Measurements from ENCODE around the gene CCDC71.
A peak's percentile ranks its signal among the peaks of the same experiment; 100 is the strongest.

CCDC71 gene

GRCh38 chr3:49132437-49133225, 33.5 kb downstream of the CCDC71 start, which contains the start of gene LAMB2:
LAMB2 (minus strand) TSS chr3:49133050; CDS start chr3:49132867, 183 bp downstream.
- DNase-seq (ENCODE audit: low read depth, low spot score), result no peak
- H3K27ac ChIP-seq, result peak within 1 kb of the TSS; percentile 72

GRCh38 chr3:49132073-49132436, 34.1 kb downstream of the CCDC71 start:
- peak overlapping the region; percentile 72 for H3K27ac ChIP-seq

DNA sequence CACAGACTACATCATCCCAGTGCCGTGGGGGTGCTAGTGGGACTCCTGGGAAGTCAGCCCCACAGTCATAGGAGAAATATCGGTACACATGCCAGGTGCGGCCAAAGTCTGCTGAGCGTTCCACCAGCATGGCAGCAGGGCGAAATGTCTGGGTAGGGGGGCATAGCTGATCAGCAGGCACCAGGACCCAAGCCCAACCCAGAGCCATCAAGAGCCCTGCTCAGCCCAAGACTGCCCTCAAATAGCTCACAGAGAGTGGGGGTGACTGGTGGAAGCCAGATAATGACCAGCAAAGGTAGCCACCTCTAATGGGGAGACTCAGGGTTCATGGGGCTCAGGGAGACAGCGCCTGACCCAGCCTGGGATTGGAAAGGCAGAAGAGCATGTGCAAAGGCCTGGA, 34.6 kb downstream of the CCDC71 start:
- no peak for DNase-seq (ENCODE audit: low read depth, low spot score)
- no peak overlapping the region for H3K27ac ChIP-seq

More at GRCh38 chr3:49132073-49132436, 34.1 kb downstream of the CCDC71 start:
- no peak for DNase-seq (ENCODE audit: low read depth, low spot score)

DNA sequence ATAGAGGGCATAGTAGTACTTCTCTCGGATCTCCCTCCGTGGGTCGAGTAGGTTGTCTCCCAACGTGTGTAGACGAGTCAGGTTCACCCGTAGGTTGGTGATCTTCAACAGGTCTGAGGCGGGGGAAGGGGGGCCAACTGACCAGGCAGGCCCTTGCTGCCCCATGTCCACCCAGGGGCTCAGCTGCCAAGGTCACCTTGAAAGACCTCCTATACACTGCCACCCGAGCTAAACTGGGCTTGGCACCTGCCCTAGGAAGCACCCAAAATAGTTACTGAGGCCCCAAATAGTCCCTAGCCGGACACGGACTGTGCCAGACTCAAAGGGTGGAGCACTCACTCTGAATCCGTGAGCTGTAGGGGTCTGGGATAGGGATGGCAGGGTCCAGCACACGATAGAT, 35.1 kb downstream of the CCDC71 start:
- no peak for DNase-seq (ENCODE audit: low read depth, low spot score)
- H3K27ac ChIP-seq, result no peak overlapping the region

- no peak for DNase-seq (ENCODE audit: low read depth, low spot score)
- H3K27ac ChIP-seq, result no peak overlapping the region
Measured at GRCh38 chr3:49124991-49125670, 41.0 kb downstream of the CCDC71 start.

- no peak overlapping the region for H3K27ac ChIP-seq
- no peak for DNase-seq (ENCODE audit: low read depth, low spot score)
Measured at GRCh38 chr3:49124203-49124602, 41.9 kb downstream of the CCDC71 start.

DNA sequence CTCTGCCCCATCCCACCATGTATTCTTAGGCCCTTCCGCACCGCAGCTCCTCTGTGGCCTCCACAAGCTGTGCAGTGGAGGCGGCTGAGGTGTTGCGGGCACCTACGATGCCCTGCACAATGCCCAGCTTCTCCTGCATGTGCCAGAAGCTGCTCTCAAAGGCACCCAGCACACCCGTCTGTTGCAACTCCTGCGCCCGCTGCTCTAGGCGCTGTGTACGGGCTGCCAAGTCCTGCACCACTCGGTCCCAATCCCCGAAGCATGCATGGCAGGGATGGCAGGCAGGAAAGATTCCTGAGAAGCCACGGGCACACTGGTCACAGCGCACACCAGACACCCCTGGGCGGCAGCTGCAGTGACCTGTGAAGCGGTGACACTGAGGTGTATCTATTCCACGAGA, 42.4 kb downstream of the CCDC71 start:
- no peak for DNase-seq (ENCODE audit: low read depth, low spot score)
- H3K27ac ChIP-seq, result no peak overlapping the region

- H3K27ac ChIP-seq, result no peak overlapping the region
- DNase-seq (ENCODE audit: low read depth, low spot score), result no peak
Measured at GRCh38 chr3:49122886-49123545, 43.1 kb downstream of the CCDC71 start.

DNA sequence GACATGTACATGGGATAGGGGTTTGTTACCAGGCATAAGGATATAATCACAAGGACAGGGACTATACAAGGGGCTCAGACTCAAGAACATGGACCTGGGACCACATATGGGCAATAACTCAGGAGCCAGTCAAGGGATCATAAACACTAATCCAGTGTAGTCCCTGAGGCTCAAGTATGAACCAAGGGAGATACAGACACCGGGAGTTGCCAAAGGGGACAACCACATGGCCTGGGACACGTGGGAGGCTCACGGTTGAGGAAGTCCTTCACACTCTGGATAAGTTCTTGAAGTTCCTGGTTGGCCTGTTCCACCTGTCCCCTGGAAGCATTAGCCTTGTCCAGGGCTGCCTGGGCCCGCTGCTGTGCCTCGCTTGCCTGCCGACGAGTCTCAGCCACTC, 43.7 kb downstream of the CCDC71 start:
- H3K27ac ChIP-seq, result no peak overlapping the region
- DNase-seq (ENCODE audit: low read depth, low spot score), result no peak

DNA sequence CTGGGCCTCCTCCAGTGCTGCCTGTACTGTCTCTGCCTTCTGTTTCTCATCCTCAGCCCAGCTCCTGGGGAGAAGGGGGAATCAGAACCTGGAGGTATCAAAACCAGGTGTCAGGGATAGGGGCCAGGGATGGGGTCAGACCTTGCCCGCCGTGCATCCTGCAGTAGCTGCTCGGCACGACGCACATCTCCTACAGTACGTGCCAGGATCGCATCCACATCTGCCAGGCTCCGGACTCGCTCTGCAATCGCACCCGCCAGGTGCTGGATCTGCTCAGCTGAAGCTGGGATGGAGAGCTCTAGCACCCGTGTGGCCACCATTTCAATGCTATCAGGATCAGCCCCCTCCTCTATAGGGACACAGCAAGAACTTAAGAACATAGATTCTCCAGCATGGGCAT, 44.1 kb downstream of the CCDC71 start:
- H3K27ac ChIP-seq, result no peak overlapping the region
- DNase-seq (ENCODE audit: low read depth, low spot score), result no peak

- H3K27ac ChIP-seq, result peak overlapping the region; percentile 89
- no peak for DNase-seq (ENCODE audit: low read depth, low spot score)
Measured at GRCh38 chr3:49121132-49121736, 44.9 kb downstream of the CCDC71 start.

- DNase-seq (ENCODE audit: low read depth, low spot score), result peak; percentile 40
Measured at GRCh38 chr3:49120438-49121131, 45.5 kb downstream of the CCDC71 start, which contains the start of gene USP19. USP19 (minus strand) TSS chr3:49120823; CDS start chr3:49119145, 1,678 bp downstream.

DNA sequence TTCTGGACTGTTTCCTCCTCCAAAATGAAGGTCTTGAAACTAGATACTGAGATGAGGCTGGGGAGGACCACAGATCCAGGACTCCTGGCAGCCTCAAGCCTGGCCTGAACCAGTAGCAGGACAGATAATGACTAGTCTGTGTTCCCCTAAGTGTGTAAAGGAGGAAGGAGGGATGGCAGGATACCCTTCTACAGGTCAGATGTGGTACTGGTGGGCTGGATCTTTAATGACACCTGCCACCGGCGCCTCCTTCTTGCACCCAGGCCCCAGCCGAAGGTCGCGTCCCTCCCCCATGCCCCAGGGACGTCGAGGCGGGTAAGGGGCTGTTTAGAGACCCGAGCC, 46.1 kb downstream of the CCDC71 start:
- DNase-seq (ENCODE audit: low read depth, low spot score), result no peak

More at GRCh38 chr3:49120438-49121131, 45.5 kb downstream of the CCDC71 start, which contains the start of gene USP19:
- H3K27ac ChIP-seq, result peak within 1 kb of the TSS; percentile 89

DNA sequence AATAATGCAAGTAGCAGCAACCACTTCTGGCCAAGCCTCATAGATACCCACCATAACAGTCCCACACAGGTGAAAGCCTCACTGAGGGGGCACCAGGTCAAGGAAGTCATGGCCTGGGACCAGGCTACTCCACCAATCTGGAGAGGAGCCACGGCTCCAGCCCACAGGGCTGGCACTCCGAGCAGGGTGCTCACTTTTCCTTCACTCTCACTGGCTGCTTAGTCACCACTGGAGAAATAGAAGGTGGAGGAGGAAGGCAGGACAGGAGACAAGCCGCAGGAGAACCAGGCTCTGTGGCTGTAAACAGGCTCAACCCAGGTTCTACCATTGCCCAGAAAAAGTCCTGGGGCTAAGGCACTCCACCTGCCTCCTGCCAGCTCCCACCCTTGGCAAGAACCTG, 46.7 kb downstream of the CCDC71 start:
- H3K27ac ChIP-seq, result peak overlapping the region; percentile 89
- DNase-seq (ENCODE audit: low read depth, low spot score), result no peak

More for the DNA sequence above, 46.1 kb downstream of the CCDC71 start:
- H3K27ac ChIP-seq, result peak overlapping the region; percentile 89

- peak overlapping the region; percentile 89 for H3K27ac ChIP-seq
- no peak for DNase-seq (ENCODE audit: low read depth, low spot score)
Measured at GRCh38 chr3:49119036-49119435, 47.1 kb downstream of the CCDC71 start.
